Left hindlimb (tissue), 1 donor: ENCODE data around the gene ZNF319.

Experiments used
- DNase-seq: peaks from one replicate; pipeline ENCODE4 v3.0.0-alpha.2; 2018

Gene ZNF319

DNA sequence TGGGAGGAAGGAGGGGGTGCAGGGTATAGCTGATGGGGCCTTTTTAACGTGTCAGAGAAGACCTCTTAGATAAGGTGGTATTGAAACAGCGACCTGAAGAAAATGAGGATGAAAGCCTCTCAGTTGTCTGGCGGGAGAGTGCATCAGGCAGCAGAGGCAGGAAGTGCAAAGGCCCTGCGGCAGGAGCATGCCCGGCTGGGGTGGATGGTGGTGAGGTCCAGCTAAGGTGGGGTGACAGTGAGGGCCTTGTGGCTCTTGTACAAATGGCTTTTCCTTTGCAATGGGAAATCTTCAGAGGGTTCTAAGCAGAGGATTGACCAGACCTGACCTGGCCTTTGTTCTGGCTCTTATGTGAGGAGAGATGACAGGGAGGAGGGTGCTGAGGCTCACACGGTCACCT is 36.5 kb upstream of the ZNF319 start:
- no peak for DNase-seq

DNA sequence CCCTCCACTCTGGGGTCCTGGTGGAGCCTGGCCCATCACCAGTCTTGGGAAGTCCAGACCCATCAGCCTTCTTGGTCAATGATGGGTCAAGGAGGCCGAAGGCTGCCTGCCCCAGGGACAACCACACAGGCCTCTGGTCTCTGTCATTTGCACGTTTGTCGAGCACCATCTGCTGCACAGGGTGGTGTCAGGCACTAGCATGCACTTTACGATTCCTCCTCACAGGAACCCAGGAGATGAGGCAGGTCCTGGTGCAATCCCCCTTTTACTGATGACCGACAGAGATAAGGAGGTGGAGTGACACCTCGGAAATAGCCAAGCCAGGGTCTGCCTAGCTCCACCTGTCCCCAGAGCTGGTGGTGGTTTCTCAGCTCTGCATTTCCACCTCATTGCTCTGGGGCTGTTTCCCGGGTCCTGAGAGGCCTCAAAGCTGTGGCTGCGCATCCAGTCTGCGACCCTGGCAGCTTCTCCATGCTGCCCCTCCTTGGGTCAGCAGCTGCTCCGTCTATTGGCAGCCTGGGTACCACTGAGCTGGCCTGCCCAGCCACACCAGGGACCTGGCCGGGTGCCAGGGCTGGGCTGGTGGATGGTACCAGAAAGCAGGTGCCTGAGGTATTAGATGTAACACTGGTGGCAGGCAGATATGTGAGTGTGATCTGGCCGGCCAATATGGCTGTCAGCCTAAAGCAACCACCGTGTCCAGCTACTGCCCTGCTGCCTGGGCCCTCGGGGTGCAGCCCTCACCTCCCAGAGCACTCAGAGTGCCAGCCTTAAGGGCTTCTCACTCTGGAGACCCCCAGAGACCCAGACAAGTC is 35.1 kb upstream of the ZNF319 start:
- peak; percentile 28 for DNase-seq

DNA sequence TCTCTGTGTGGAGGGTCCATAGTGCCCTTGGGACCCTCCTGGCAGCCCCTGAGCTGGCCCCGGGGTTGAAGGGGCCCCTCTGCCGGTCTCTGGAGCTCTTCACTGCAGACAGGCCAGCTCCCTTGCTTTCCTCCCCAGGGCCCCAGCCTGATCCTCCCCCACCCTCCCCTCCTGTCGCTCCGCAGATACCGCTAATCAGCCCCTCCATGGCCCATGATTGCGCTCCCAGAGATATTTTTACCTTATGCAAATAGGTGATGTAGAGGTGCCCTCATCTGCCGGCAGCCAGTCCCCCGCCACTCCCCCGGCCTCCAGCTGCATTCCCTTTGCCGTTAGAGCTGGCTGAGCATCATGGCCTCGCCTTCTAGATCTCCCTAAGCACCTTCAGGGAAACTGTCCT is 34.3 kb upstream of the ZNF319 start:
- DNase-seq: no peak

DNA sequence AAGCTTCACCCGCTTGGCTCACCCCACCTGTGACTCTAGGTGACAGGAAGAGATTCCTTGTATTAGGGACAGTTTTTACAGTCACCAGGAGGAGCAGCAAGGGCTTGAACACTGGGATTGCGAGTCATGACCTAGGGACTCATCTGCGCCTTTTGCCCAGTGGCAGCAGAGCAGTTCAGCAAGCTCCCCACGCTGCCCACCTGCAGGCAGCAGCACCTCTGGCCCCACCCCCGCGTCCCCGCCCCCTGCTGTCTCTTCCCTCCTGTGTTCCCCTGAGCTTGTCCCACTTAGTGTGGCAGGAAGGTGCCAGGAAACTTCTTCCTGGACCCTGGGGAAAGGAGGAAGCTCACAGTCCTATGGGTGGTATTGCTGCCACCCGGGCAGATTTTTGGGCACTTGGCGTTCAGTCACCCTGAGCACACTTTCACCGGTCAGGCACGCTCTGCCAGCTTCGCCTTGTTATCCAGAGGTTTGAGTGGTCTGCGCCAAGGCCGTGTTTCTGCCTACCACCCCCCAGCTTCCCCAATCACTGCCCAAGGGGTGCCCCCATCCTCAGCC is 33.7 kb upstream of the ZNF319 start:
- DNase-seq: no peak

DNA sequence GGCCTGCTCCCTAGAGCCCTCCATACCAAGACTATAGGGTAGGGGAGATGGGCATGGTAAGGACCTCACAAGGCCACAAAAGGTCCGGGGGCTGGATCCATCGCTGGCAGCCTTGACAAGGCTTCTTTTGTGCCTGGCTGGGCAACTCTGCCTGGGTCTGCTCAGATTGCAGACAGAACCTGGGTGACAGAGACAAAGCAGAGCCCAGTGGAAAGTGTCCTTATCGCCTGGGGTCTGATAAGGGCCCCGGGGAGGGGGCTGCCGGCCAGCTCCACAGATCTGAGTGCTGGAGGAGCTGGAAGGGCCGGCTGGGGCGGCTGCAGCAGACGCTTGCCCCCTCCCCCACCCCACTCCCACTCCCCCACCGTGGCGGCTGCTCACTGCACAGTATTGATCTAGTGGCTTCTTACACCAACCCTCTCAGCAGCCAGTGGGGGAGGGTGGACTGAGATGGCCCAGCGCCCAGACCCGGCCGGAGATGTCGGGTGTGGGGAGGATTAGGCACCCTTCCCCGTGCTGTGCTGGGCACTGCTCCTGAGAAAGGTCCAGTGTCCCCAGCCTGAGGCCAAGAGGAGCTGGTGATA is 32.3 kb upstream of the ZNF319 start:
- DNase-seq: no peak

DNA sequence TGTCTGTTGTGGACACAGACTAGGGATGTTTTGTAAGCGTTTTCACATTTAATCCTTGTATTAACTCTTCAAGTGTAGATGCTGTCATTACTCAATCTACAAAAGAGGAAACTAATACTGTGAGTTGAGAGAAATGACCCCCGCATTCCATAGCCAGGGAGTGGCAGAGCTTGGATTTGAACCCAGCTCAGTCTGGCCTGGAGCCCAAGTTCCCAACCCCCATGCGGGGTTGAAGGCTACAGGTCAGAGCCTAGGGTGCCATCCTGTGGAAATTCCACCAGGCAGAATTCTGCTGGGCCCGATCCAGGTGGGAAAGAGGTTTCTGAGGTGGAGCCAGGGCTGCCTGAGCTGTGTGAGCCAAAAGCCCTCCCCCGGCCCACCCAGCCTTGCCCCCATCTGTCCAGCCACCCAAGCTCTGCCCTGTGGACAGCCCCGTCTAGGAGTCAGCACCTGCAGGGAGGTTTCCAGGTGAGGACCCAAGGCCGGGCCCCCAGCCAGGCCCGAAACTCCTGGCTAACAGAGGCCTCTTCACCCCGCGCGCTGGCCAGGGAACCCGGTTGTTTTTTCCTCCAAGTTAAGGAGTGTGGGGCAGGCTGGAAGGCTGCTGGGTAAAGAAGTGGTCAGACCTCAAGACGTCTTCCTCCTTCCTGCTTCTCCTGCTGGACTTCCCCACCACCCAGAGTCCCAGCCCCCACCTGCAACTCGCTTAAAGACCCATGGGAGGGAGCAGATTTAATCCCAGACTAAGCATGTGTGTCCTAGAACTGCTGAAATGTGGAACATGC is 30.7 kb upstream of the ZNF319 start:
- no peak for DNase-seq

DNA sequence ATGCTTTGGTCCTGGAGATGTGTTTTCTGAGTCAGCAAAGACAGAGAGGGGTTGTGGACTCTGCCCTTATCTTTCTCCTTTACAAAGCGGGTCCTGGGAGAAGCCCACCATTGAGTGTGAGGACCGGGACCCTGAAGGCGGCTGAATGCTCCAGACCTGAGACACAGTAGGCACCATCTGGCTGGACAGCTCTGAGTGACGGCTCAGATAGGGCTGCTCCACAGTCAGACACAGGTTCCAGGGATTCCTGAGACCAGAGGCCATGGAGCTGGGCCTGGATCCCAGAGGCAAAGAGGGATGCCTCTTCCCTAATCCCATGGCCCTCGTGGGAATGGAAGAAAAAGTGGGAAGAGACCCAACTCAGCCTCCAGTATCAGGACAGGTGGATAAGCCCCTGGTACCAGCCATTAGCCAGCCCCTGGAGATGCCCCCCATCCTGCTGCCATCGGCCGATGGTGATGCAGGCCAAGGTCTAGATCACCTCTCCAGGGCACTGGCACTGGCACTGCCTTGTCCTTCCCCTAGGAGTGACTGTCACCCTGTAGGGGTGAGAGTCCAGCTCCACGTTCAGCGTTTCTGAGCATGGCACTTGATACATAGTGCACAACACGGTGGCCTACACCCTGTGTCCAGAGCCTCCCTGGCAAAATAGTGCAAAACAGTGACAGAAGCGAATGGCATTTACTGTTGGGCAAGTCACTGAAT is 29.8 kb upstream of the ZNF319 start:
- DNase-seq: no peak

DNA sequence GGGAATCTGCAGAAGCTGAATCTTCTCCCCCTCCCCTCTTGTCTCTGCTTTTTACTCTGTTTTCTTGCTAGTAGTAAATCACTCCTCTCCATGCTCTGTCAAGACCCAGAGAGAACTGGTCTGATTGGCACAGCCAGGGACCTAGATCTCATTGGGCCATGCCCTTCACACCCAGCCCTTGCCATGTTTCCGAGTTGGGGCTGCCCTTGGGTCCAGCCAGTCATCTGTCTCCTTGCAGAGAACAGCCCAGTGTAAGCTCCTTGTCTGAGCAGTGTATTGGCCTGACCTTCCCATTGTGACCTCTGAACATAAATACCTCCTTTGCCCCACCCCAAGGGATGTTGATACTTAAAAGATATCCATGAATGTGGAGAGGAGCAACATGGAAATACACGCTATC is 28.9 kb upstream of the ZNF319 start:
- DNase-seq: no peak

DNA sequence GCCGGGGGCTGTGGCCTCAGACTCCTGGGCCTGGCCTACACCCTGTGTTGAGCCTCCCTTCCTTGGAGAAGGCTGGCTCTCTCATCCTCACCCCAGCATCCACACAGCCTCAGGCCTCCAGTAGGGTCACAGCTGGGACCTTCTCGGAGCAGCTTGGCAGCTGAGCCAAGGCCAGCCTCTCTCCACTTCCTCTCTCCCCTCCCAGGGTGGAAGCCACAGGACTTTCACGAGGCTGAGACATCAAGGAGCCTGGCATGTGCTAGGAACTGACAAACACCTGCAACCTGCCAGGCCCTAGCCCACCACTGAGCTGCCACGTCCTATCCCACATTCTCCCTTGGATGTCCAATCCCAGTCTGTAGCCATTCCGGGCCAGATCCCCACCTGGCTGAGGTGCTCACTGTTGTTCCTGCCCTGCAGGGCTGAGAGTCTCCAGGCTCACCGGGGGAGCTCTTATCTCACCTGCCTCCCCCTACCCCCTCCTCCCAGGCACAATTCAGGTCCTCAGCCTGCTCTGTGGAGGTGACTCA is 28.1 kb upstream of the ZNF319 start:
- DNase-seq: peak; percentile 26

DNA sequence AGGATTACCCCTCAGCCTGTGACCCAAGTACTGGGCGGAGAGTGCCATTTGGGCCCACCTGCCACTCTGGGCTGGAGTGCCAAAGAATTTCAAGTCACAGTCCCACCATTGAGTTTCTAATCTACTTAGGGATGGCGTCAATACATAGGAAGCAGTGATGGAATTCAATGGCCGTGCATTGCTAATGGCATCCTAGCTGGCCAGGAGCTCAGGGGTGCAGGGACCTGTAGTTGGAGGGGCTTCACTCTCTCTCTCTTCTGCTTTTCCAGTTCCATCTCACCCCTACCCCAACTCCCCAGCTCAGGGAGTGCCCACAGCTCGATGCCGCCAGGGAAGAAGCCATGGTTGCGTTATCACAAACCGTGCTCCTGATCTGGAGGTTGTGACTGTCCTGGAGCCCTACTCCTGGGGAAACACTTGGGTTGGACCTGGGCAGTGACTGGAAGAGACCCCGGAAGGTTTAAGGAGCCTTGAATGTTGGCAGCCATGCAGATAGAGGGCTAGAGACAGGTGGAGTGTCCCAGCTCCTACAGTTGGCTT is 27.5 kb upstream of the ZNF319 start:
- peak; percentile 18 for DNase-seq

DNA sequence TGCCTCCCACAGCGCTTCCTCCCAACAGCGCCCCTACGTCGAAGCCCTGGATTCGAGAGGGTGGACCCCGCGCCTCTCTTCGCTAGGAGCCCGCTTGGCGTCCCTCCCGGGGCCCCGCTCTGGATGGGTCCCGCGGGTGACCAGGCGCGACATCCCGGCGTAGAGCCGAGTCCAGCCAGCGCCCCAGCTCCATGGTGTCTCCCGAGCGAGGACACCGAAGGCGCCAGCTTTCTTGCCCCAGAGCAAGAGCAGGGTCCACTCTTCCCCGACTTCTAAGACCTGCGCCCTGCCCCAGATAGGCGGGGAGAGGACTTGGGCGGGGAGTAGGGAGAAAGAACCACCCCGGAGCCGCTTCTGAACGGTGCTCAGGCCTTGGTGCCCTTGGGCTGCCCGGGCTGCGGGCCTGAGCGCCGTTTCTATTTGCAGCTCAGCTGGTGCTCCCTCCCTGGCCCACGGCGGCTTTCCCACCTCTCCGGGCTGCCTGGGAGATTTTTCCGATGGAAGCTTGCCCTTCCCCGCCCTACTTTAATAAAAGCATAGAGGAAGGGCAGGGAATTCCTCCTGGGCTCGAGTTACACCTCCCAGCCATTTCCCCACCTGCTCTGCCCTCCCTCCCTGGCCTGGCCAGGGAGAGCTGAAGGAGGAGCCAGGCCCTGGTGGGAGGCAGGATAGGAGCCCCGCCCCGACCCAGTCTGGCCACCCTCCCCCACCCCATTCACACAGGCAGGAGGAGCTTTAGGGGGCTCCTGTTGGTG is 26.9 kb upstream of the ZNF319 start:
- peak; percentile 64 for DNase-seq

DNA sequence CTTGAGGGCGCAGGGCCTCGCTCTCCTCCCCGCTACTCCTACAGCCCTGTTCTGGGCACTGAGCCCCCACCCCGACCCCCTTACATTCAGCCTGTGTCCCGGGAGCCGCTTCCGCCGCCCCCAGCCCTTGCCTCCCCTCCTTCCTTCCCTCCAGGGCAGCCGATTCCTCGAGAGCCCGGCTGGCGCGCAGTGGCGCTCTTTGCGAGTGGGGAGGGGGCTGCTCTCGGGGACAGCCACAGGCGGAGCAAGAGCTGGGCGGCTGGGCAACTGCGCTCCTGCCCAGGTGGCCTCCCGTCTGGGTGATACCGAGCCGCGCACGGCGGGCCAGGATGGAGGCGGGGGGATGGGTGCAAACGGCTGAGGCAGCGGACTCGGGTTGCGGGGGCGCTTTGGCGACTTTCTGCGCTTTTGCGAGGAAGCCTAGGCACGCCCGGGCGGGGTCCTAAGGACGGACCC is 26.3 kb upstream of the ZNF319 start:
- no peak for DNase-seq

DNA sequence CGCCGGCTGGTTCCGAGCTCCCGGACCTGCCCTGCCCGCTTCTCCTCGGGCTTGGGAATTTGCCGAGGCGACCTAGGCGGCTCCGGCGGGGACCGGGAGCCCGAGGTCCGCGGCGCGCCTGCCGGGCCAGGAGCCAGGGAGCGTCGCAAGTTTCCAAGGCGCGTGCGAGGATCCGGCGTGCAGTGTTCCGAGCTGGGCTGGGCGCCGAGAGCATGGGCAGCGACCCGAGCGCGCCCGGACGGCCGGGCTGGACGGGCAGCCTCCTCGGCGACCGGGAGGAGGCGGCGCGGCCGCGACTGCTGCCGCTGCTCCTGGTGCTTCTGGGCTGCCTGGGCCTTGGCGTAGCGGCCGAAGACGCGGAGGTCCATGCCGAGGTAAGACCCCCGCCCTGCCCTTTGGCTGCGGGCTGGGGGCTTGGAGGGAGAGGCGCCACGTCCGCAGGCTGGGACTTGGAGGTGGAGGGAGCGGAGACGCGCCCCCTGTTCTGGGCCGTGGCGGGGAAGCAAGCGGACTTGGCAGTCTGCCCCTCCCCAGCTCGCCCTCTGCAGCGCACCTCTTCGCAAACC is 25.8 kb upstream of the ZNF319 start:
- peak; percentile 64 for DNase-seq

DNA sequence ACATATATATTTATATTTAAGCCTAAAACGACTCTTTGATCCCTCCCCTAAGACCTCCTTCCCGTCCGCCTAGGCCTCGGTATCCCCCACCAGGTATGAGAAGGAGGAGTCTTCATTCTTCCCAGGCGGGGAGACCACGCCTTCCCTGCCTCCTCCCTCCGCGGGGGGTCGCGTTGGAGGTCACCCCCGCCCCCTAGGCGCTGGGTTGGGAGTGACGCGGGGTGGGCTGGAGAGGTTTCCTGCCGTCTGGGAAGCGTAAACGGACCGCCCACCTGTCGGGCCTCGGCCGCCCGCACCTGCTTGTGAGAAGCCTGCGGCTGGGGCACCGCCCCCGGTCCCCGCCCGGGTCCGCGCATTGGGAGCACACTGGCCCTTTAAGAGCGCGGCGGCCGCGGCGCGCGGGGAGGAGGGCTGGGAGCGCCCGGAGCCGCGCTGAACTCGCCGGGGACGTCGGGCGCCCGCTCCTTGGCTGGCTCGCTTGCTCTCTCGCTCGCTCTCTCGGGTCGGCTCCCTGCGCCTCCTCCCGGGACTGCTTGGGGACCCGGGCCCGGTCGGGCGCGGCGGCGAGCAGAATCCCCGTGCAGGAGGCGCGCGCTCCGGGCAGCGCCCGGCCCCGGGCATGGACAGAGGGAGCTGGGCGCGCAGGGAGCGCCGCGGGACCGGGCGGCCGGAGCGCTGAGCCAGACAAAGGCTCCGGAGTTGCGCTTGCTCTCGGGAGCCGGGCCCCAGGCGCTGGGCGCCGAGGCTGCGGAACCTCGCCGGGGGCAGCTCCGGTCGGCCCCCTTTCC is 25.1 kb upstream of the ZNF319 start, which contains the start of gene MMP15:
MMP15 (plus strand) TSS at position 404 of the 788 bp plus-strand sequence. CDS start 597 bp downstream, outside the sequence.
- DNase-seq: peak; percentile 76

DNA sequence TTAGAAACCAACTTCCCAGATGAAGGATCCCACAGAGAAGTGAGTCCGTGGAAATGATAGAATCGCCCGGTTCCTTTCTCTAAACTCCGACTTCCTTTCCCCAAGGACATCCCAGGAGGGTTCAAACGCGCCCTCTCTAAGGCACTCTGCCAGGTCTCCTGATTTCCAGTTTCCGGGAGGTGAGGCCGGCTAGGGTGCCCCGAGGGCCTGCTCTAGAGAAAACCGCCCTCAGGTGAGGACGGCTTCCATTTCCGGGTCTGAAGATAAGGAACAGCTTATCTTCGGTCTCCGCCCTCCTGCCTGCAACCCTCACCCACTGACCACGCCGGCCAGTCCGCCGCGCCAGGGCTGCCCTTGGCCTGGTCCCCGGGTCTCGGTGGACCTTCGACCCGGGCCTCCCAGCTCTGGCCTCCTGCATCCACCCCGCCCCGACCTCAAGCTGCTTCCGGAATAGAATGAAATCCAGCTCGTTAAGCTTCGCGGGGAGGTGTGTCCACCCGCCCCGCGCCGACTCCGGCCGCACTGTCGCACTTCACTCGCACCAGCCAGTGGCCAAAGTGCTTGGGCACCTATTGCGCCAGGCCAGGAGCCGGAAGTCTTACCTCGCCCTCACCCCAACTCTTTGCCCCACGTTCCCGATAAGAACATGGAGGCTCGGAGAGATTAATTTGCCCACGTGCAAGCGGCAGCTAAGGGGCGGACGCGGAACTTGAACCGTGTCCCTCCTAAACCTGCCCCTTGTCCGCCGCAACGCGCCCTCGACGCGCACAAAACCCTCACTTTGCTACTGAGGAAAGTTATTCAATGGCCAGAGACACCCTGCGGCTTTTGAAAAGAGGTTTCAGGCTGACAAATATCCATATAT is 24.2 kb upstream of the ZNF319 start:
- no peak for DNase-seq

DNA sequence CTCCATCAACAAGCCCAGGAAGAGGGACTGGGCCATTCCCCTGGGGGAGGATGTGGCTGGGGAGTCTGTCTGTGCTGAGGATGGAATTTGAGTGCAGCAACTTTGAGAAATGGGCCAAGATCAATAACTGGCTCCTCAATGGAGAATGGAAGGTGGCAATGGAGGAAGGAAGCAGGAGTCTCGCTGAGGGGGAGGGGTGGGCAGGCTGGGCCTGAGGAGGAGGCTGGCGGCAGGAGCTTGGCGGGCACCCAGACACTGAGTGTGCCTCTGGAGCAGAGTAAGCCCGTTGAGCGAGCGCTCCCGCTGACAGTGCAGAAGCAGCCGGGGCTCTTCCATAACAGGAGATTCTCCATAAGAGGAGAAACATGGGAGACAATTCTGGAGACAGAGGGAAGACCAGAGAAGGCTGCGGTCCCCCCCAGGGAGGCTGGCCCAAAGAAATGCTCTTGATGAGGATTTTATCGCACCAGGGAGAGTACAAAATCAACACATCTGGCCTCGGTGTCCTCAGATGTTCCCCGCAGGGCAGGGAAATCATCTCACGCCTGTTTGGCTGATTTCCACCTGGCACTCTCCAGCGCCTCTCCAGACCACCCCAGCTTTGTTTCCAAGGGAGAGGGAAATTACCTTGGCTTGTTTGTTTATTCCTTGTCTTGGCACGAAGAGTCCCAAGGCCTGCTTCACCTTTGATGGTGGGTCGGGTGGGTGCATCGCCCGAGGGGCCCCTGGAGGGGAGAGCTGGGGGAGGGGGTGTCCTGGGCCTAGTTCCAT is 22.3 kb upstream of the ZNF319 start:
- DNase-seq: peak; percentile 78

DNA sequence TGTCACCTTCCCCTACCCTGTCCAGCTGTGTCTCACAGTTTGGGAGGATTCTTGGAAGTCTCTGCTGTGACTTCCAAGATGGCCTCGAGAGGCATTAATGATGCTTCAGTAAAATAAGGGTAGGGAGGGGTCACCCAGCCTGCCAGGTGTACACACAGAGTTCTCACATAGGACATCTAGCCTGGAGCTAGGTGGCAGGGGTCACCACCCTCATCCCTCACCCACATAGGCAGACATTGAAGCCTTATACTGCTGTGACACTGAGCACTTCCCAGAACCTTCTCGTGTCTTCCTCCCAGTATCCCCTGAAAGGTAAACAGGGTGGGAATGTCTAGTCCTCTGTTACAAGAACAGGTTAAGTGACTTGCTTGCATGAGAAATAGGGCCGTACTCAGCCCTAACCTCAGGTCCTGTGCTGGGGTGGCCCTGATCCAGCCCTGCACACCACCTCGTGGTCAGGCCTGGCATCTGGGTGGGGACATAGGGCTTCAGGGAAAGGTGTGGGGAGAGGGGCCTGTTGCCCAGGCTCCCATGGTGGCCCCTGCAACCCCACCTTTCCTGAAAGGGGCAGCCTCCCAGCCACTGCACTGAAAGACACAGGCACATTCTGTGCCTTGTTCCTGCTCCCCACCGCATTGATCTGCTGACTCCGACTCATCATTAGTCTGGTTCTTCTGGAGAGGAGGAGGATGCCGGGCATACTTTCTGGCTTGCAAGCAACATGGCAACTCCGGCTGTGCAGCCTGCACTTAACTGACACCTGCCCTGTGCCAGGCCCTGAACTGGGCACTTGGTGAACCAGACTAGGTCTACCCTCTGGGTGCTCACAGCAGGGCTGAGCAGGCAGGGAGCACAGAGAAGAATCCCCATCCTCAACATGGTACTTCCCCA is 21.4 kb upstream of the ZNF319 start:
- peak; percentile 13 for DNase-seq
